ENCODE measurements around the gene INTS13. TPM values are rescaled to one million over a fixed set of nuclear protein-coding genes. Genes with fewer than 3 reads are reported as not detected.
"Not testable (repeated sequence)": the region's sequence is repeated elsewhere in the genome, so short reads cannot be mapped to it uniquely, and the experiment has no call there.

Gene INTS13
- total RNA-seq, 1 donor from 2014 or later, result 5.5 TPM

GRCh38 chr12:26936559-26937442 is 980 bp downstream of the INTS13 start:
- DNase-seq (ENCODE audit: low spot score) (no peak), ATAC-seq (no peak)

- ATAC-seq (no peak), DNase-seq (ENCODE audit: low spot score) (no peak)
Measured at GRCh38 chr12:26935636-26936378, 2.0 kb downstream of the INTS13 start.

- no peak for ATAC-seq
- DNase-seq (ENCODE audit: low spot score), result no peak
Measured at GRCh38 chr12:26929590-26929989, 8.2 kb downstream of the INTS13 start.

- no peak for DNase-seq (ENCODE audit: low spot score)
- ATAC-seq, result no peak
Measured at GRCh38 chr12:26928661-26929060, 9.1 kb downstream of the INTS13 start.

- no peak for DNase-seq (ENCODE audit: low spot score)
- ATAC-seq, result no peak
Measured at GRCh38 chr12:26921886-26922285, 15.9 kb downstream of the INTS13 start.

- no peak for ATAC-seq
- no peak for DNase-seq (ENCODE audit: low spot score)
Measured at GRCh38 chr12:26919216-26919555, 18.6 kb downstream of the INTS13 start.

GRCh38 chr12:26918321-26919215 is 19.2 kb downstream of the INTS13 start:
- DNase-seq (ENCODE audit: low spot score), result no peak
- ATAC-seq, result no peak

GRCh38 chr12:26906704-26907103 is 31.1 kb downstream of the INTS13 start:
- ATAC-seq, result peak; percentile 19
- no peak for DNase-seq (ENCODE audit: low spot score)

- no peak for ATAC-seq
- no peak for DNase-seq (ENCODE audit: low spot score)
Measured at GRCh38 chr12:26906024-26906423, 31.8 kb downstream of the INTS13 start.

GRCh38 chr12:26903396-26903795 is 34.4 kb downstream of the INTS13 start:
- not testable (repeated sequence) for ATAC-seq; DNase-seq (ENCODE audit: low spot score)

GRCh38 chr12:26896913-26897312 is 40.9 kb downstream of the INTS13 start:
- ATAC-seq (no peak), DNase-seq (ENCODE audit: low spot score) (no peak)

- ATAC-seq, result no peak
- DNase-seq (ENCODE audit: low spot score), result no peak
Measured at GRCh38 chr12:26895672-26896071, 42.1 kb downstream of the INTS13 start.

GRCh38 chr12:26891704-26892103 is 46.1 kb downstream of the INTS13 start:
- no peak for ATAC-seq
- DNase-seq (ENCODE audit: low spot score), result no peak

- DNase-seq (ENCODE audit: low spot score), result no peak
- ATAC-seq, result no peak
Measured at GRCh38 chr12:26890784-26891183, 47.0 kb downstream of the INTS13 start.

- ATAC-seq, result peak; percentile 100
Measured at GRCh38 chr12:26884765-26885576, 52.8 kb downstream of the INTS13 start.

GRCh38 chr12:26880625-26881024 is 57.2 kb downstream of the INTS13 start:
- no peak for ATAC-seq
- DNase-seq (ENCODE audit: low spot score), result no peak

More at GRCh38 chr12:26884765-26885576, 52.8 kb downstream of the INTS13 start:
- DNase-seq (ENCODE audit: low spot score), result peak; percentile 84

- peak; percentile 96 for ATAC-seq
- peak; percentile 96 for DNase-seq (ENCODE audit: low spot score)
Measured at GRCh38 chr12:26878661-26879119, 59.1 kb downstream of the INTS13 start.

- ATAC-seq (no peak), DNase-seq (ENCODE audit: low spot score) (no peak)
Measured at GRCh38 chr12:26874501-26875296, 63.1 kb downstream of the INTS13 start.

- DNase-seq (ENCODE audit: low spot score) (no peak), ATAC-seq (no peak)
Measured at GRCh38 chr12:26872625-26873024, 65.2 kb downstream of the INTS13 start.

Measured in left lobe of liver (tissue), 2 donors.